Nephron progenitor cell (in vitro differentiated cells): ENCODE data around the gene NTRK3.

Experiments
- DNase-seq: peaks from one replicate; pipeline ENCODE4 v3.0.0; 2021
- H3K27ac Mint-ChIP-seq: 2 replicates; pipeline ENCODE4 v1.8.0; 2021; ENCODE audit warnings: mild to moderate bottlenecking, moderate library complexity, mixed read lengths
- H3K27me3 Mint-ChIP-seq: 2 replicates; pipeline ENCODE4 v1.8.0; 2021; ENCODE audit warnings: mild to moderate bottlenecking, low read depth, mixed read lengths; ENCODE audit not compliant: poor library complexity
- H3K36me3 Mint-ChIP-seq: 2 replicates; pipeline ENCODE4 v1.8.0; 2021; ENCODE audit warnings: low read depth, mixed read lengths
- H3K4me1 Mint-ChIP-seq: 2 replicates; pipeline ENCODE4 v1.8.0; 2021; ENCODE audit warnings: mixed read lengths
- H3K4me3 Mint-ChIP-seq: 2 replicates; pipeline ENCODE4 v1.8.0; 2021; ENCODE audit warnings: mild to moderate bottlenecking, moderate library complexity, mixed read lengths
- H3K9me3 Mint-ChIP-seq: 2 replicates; pipeline ENCODE4 v1.8.0; 2021; ENCODE audit warnings: mild to moderate bottlenecking, moderate library complexity, mixed read lengths
- CTCF ChIP-seq: fragments of 200-600 bp; sonication (generic); IDR thresholded peaks from 2 replicates; pipeline ENCODE4 v1.5.0; 2021; ENCODE audit warnings: antibody characterized with exemption

NTRK3 gene

GRCh38 chr15:88300089-88300488 is 43.5 kb upstream of the NTRK3 start:
- no peak overlapping the region for H3K27ac Mint-ChIP-seq
- no peak overlapping the region for H3K4me3 Mint-ChIP-seq
- DNase-seq = no peak
- no peaks in the 10 kb centered on the region for H3K9me3 Mint-ChIP-seq
- no peaks in the 10 kb centered on the region for H3K36me3 Mint-ChIP-seq
- peaks cover 12% of the 10 kb centered on the region for H3K4me1 Mint-ChIP-seq
- H3K27me3 Mint-ChIP-seq = peaks cover 27% of the 10 kb centered on the region
- no peak for TF ChIP-seq CTCF

DNA sequence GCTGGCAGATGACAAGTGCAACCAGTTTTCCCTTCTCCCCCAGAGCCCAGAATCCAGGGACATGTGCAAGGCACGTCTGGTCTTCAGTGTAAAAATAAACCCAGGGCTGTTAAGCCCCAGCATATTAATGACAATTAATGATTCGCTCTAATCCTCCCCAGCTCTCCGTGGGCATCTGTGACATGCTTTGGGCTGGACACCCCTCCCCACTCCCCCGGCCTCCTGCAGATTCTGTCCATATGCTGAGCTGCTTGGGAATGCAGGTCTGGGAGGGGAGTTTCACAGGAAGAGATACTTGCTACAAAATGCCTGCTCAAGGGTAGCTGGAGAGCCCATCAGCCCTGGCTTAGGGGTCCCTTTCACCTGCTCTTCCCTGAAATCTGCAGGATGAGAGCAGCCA is 43.0 kb upstream of the NTRK3 start:
- no peak overlapping the region for H3K4me3 Mint-ChIP-seq
- peaks cover 31% of the 10 kb centered on the region for H3K27me3 Mint-ChIP-seq
- H3K4me1 Mint-ChIP-seq = peaks cover 12% of the 10 kb centered on the region
- DNase-seq = no peak
- TF ChIP-seq CTCF = no peak
- H3K9me3 Mint-ChIP-seq = no peaks in the 10 kb centered on the region
- no peaks in the 10 kb centered on the region for H3K36me3 Mint-ChIP-seq
- H3K27ac Mint-ChIP-seq = no peak overlapping the region

DNA sequence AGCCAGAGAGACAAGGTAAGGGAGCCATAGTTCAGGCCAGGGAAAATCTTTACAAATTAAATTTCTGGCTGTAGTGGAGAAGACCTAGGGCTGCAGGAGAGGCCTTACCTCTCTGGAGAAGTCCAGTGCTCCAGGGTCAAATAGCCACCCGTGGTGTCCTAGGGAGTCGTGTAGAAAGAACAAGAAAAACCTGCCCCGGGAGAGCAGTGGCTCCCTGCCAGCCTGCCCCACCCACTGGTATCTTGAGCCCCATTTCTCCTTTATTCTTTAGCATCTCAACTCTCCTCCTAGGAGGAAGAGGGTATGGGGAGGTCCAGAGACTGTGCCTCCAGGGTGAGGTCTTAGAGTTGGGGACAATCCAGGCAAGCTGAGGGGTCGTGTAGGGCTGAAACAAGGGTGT is 32.1 kb upstream of the NTRK3 start:
- no peaks in the 10 kb centered on the region for H3K36me3 Mint-ChIP-seq
- no peaks in the 10 kb centered on the region for H3K9me3 Mint-ChIP-seq
- peaks cover 20% of the 10 kb centered on the region for H3K4me1 Mint-ChIP-seq
- no peak for DNase-seq
- no peak overlapping the region for H3K4me3 Mint-ChIP-seq
- H3K27ac Mint-ChIP-seq = no peak overlapping the region
- peaks cover 34% of the 10 kb centered on the region for H3K27me3 Mint-ChIP-seq
- TF ChIP-seq CTCF = no peak

- H3K4me1 Mint-ChIP-seq = peaks cover 25% of the 10 kb centered on the region
- H3K9me3 Mint-ChIP-seq = no peaks in the 10 kb centered on the region
- no peak for DNase-seq
- peaks cover 37% of the 10 kb centered on the region for H3K27me3 Mint-ChIP-seq
- no peak overlapping the region for H3K4me3 Mint-ChIP-seq
- H3K36me3 Mint-ChIP-seq = no peaks in the 10 kb centered on the region
- TF ChIP-seq CTCF = no peak
- H3K27ac Mint-ChIP-seq = no peak overlapping the region
These were observed 31.7 kb upstream of the NTRK3 start for GRCh38 chr15:88288206-88288605.

GRCh38 chr15:88284318-88284998 is 27.9 kb upstream of the NTRK3 start:
- H3K4me1 Mint-ChIP-seq = peaks cover 39% of the 10 kb centered on the region
- peak overlapping the region; percentile 64 for H3K4me3 Mint-ChIP-seq
- DNase-seq = peak; percentile 30
- peaks cover 4% of the 10 kb centered on the region for H3K9me3 Mint-ChIP-seq
- no peak overlapping the region for H3K27ac Mint-ChIP-seq
- no peak for TF ChIP-seq CTCF
- H3K36me3 Mint-ChIP-seq = no peaks in the 10 kb centered on the region
- peaks cover 40% of the 10 kb centered on the region for H3K27me3 Mint-ChIP-seq

GRCh38 chr15:88282614-88283013 is 26.1 kb upstream of the NTRK3 start:
- H3K36me3 Mint-ChIP-seq = no peaks in the 10 kb centered on the region
- peaks cover 58% of the 10 kb centered on the region for H3K27me3 Mint-ChIP-seq
- peaks cover 44% of the 10 kb centered on the region for H3K4me1 Mint-ChIP-seq
- H3K4me3 Mint-ChIP-seq = no peak overlapping the region
- no peak for TF ChIP-seq CTCF
- no peak for DNase-seq
- peaks cover 4% of the 10 kb centered on the region for H3K9me3 Mint-ChIP-seq
- no peak overlapping the region for H3K27ac Mint-ChIP-seq
